ENCODE results near the gene SLC25A29.
"Not testable (repeated sequence)": the region's sequence is repeated elsewhere in the genome, so short reads cannot be mapped to it uniquely, and the experiment has no call there.

The SLC25A29 gene
- 0.80 to 16.9 (median 9.7) reads per million in 4 donors for total RNA-seq

GRCh38 chr14:100306101-100306997, at the start of gene SLC25A29:
SLC25A29 (minus strand) TSS chr14:100306444; CDS start chr14:100306232, 212 bp downstream.
- DNase-seq: peak; percentile 36 to 73 (median 54)

GRCh38 chr14:100350986-100351385, 44.7 kb upstream of the SLC25A29 start:
- no peak for DNase-seq

GRCh38 chr14:100350276-100350926, 44.2 kb upstream of the SLC25A29 start:
- DNase-seq: no peak

- DNase-seq: no peak
Observed at GRCh38 chr14:100348784-100349685, 42.8 kb upstream of the SLC25A29 start.

GRCh38 chr14:100348253-100348729, 42.0 kb upstream of the SLC25A29 start:
- DNase-seq: no peak

- DNase-seq: no peak
Observed at GRCh38 chr14:100346306-100347091, 40.3 kb upstream of the SLC25A29 start.

- no peak for DNase-seq
Observed at GRCh38 chr14:100345711-100346110, 39.5 kb upstream of the SLC25A29 start.

- not testable (repeated sequence) for DNase-seq
Observed at GRCh38 chr14:100344657-100345056, 38.4 kb upstream of the SLC25A29 start.

GRCh38 chr14:100342826-100343225, 36.6 kb upstream of the SLC25A29 start:
- not testable (repeated sequence) for DNase-seq

GRCh38 chr14:100342195-100342594, 36.0 kb upstream of the SLC25A29 start:
- DNase-seq: no peak

GRCh38 chr14:100341301-100342031, 35.2 kb upstream of the SLC25A29 start:
- no peak for DNase-seq

- DNase-seq: no peak
Observed at GRCh38 chr14:100340423-100340813, 34.2 kb upstream of the SLC25A29 start.

- DNase-seq: no peak
Observed at GRCh38 chr14:100339766-100340422, 33.6 kb upstream of the SLC25A29 start.

GRCh38 chr14:100336618-100337530, 30.6 kb upstream of the SLC25A29 start:
- peak in 1 of 5 donors; percentile 46 for DNase-seq

- no peak for DNase-seq
Observed at GRCh38 chr14:100334904-100335303, 28.7 kb upstream of the SLC25A29 start.

GRCh38 chr14:100333827-100334226, 27.6 kb upstream of the SLC25A29 start:
- DNase-seq: no peak

- no peak for DNase-seq
Observed at GRCh38 chr14:100333311-100333710, 27.1 kb upstream of the SLC25A29 start.

- DNase-seq: no peak
Observed at GRCh38 chr14:100332797-100333196, 26.6 kb upstream of the SLC25A29 start.

GRCh38 chr14:100332071-100332639, 25.9 kb upstream of the SLC25A29 start:
- DNase-seq: no peak

Data from T-helper 1 cell (primary cell).